NOMO-1 treated with dmso at 0.1 percent for 144 hours (cell line): Measurements from ENCODE around the gene HOMEZ.
"Not testable (repeated sequence)": the region's sequence is repeated elsewhere in the genome, so short reads cannot be mapped to it uniquely, and the experiment has no call there.

ENCODE experiments used
- DNase-seq: peaks from one replicate; lab custom pipeline; 2025; ENCODE audit not compliant: unreplicated experiment; lab: John Stamatoyannopoulos, UW

Gene HOMEZ

GRCh38 chr14:23286020-23286901, at the start of gene HOMEZ:
TSS of gene HOMEZ (minus strand) at chr14:23286132. CDS start at chr14:23285952, 180 bp downstream.
- DNase-seq = peak; percentile 96

- no peak for DNase-seq
Observed at GRCh38 chr14:23335623-23336022, 49.7 kb upstream of the HOMEZ start.

GRCh38 chr14:23327947-23328744, 42.2 kb upstream of the HOMEZ start:
- peak; percentile 68 for DNase-seq

- no peak for DNase-seq
Observed at GRCh38 chr14:23326491-23327332, 40.8 kb upstream of the HOMEZ start.

GRCh38 chr14:23325746-23326145, 39.8 kb upstream of the HOMEZ start:
- not testable (repeated sequence) for DNase-seq

GRCh38 chr14:23324993-23325392, 39.1 kb upstream of the HOMEZ start:
- DNase-seq = no peak

- DNase-seq = no peak
Observed at GRCh38 chr14:23324455-23324846, 38.5 kb upstream of the HOMEZ start.

GRCh38 chr14:23323838-23324454, 38.0 kb upstream of the HOMEZ start:
- DNase-seq = no peak

- no peak for DNase-seq
Observed at GRCh38 chr14:23322568-23323517, 36.9 kb upstream of the HOMEZ start.

- DNase-seq = peak; percentile 16
Observed at GRCh38 chr14:23321572-23322547, 35.9 kb upstream of the HOMEZ start.

GRCh38 chr14:23320584-23321571, 34.9 kb upstream of the HOMEZ start, which contains the start of gene PABPN1:
TSS of gene PABPN1 (plus strand) at chr14:23321457. CDS start at chr14:23321470, 13 bp downstream.
- DNase-seq = peak; percentile 99

GRCh38 chr14:23319746-23320583, 34.0 kb upstream of the HOMEZ start:
- DNase-seq = no peak

GRCh38 chr14:23316300-23316699, 30.4 kb upstream of the HOMEZ start:
- no peak for DNase-seq

- no peak for DNase-seq
Observed at GRCh38 chr14:23310546-23310945, 24.6 kb upstream of the HOMEZ start.

GRCh38 chr14:23308721-23309445, 23.0 kb upstream of the HOMEZ start:
- no peak for DNase-seq
